IPS DF 6.9 (cell line): ENCODE measurements around the gene PRKN.

ENCODE experiments used
- DNase-seq: peaks from one replicate; pipeline ENCODE4 v3.0.0-alpha.2; 2013; ENCODE audit warnings: low read depth, low spot score
- H3K27ac ChIP-seq: one replicate; pipeline ENCODE4 v1.5.1; 2013; ENCODE audit warnings: low read length, control low read depth
- H3K27me3 ChIP-seq: 2 replicates; pipeline ENCODE4 v1.6.1; 2013; ENCODE audit warnings: mild to moderate bottlenecking, low read length; ENCODE audit not compliant: control insufficient read depth, insufficient read depth
- H3K36me3 ChIP-seq: 2 replicates; pipeline ENCODE4 v1.6.1; 2013; ENCODE audit warnings: low read length; ENCODE audit not compliant: control insufficient read depth, insufficient read depth
- H3K4me1 ChIP-seq: 2 replicates; pipeline ENCODE4 v1.6.1; 2013; ENCODE audit warnings: low read length; ENCODE audit not compliant: control insufficient read depth, insufficient read depth
- H3K4me3 ChIP-seq: 2 replicates; pipeline ENCODE4 v1.5.1; 2013; ENCODE audit warnings: mild to moderate bottlenecking, low read length
- H3K9me3 ChIP-seq: 2 replicates; pipeline ENCODE4 v1.6.1; 2013; ENCODE audit warnings: low read length, inconsistent platforms; ENCODE audit not compliant: control insufficient read depth, insufficient read depth
- WGBS: extraction: QIAGEN DNeasy Blood & Tissue Kit; methylation state at CpG from one replicate; pipeline ENCODE4 v1.1.7; 2013; ENCODE audit warnings: mixed read lengths, missing lambda C conversion rate; ENCODE audit not compliant: insufficient read length, insufficient coverage; 5-methylcytosine and 5-hydroxymethylcytosine counted together

PRKN gene

DNA sequence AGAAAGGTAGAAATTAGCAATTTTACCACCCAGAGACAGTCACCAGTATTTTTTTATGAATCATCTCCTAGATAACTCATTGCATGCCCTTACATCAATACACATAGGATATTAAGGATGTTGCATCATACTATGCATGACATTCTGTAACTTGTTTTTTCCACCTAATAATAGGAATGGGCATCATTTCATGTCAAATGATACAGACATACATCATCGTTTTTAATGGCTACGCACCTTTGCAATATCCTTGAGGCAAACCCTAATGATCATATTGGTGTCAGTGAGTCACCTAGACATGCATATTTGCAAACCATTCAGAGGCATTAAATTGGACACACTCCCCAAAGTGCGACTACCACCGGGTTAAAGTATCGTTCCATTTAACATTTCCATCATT, 1144.0 kb downstream of the PRKN start:
- Histone ChIP-seq H3K27me3 (no peaks in the 10 kb centered on the region), H3K27ac (no peak overlapping the region), H3K9me3 (no peaks in the 10 kb centered on the region), H3K4me1 (no peaks in the 10 kb centered on the region), H3K4me3 (no peak overlapping the region), H3K36me3 (no peaks in the 10 kb centered on the region)
- WGBS: no CpG with 5 or more reads among the region's 5 CpGs
- DNase-seq: no peak

DNA sequence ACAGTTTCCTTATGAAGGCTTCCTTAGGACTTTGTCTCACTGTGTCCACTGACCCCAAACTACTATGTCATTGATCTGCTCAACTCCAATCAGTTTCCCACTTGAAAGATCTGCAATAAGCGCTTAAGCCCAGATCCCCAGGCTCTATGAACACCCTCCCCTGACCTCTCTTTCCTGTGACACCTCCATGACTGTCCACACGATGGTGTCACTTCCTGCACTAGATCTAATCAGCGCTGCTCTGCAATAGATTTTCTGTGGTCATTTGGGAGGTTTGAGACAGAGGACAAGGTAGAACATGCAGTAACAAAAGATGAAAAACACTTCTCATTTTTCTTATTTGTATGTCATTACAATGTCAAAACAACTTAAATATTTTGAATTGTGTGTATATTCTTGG, 1149.1 kb downstream of the PRKN start:
- WGBS: no CpG with 5 or more reads among the region's 3 CpGs
- Histone ChIP-seq H3K4me3 (no peak overlapping the region), H3K27me3 (no peaks in the 10 kb centered on the region), H3K4me1 (no peaks in the 10 kb centered on the region), H3K36me3 (no peaks in the 10 kb centered on the region), H3K9me3 (no peaks in the 10 kb centered on the region), H3K27ac (no peak overlapping the region)
- DNase-seq: no peak

DNA sequence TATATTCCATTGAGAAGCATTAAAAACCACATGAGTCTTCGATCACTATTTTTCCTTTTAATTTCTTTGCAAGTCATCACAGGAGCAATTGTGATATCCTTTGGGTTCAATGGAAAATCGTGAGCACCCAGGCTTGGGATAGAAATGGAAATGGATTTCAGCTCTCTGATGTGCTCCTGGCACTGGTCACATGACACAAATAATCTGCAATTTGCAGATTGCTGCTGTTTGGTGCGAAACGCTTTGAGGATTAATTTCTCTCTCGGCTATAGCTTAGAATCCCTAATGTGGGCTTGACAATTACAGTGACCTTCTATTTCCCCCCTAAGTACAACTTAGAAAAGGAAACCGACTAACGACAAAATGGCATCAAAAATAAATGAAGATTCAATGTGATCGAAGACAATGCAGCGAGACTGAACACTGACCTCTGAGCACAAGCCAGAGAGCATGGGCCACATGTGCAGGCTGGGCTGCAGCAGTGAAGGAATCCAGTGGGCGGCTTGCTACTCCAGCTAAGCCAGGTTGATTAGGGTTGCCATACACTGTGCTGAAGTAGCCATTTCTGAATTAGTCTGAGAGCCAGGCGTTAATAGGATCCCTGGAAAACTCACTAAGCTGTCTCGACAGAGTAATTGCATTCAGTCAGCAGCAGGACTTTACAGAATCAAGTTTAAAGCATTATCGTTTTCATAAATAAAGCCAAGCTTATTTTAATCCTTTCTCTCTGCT, 1151.9 kb downstream of the PRKN start:
- H3K4me3 ChIP-seq: no peak overlapping the region
- H3K9me3 ChIP-seq: no peaks in the 10 kb centered on the region
- H3K27ac ChIP-seq: no peak overlapping the region
- no peaks in the 10 kb centered on the region for H3K36me3 ChIP-seq
- no peaks in the 10 kb centered on the region for H3K4me1 ChIP-seq
- no peak for DNase-seq
- H3K27me3 ChIP-seq: no peaks in the 10 kb centered on the region
- WGBS: no CpG with 5 or more reads among the region's 13 CpGs

DNA sequence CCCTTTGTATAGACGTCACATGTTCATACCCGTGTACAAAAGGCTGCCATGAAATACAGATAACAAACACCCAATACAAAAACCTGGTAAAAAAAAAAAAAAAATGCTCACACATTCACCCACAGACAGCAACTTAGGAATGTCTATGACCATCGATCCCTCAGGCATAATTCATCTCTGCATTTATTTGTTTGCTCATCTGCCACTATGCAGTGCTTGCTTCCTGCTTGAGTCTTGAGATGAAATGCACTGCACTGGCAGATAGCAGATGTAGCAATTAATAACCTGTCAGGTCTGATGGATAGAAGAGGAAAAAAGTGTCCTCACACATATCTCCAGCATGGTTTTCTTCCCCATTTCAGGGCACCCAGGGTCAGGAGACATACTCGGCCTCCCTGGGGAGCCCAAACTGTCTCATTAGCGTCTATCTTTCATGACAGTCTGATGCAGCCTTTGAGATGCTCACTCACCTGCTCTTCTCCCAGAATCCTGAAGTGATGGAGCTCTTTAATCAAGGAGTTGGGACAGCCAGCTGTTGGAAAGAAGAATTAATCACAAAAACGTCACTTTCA, 1158.6 kb downstream of the PRKN start:
- no peak for DNase-seq
- no peak overlapping the region for H3K4me3 ChIP-seq
- H3K27ac ChIP-seq: no peak overlapping the region
- WGBS: no CpG with 5 or more reads among the region's 6 CpGs
- H3K4me1 ChIP-seq: no peaks in the 10 kb centered on the region
- H3K9me3 ChIP-seq: no peaks in the 10 kb centered on the region
- H3K27me3 ChIP-seq: no peaks in the 10 kb centered on the region
- no peaks in the 10 kb centered on the region for H3K36me3 ChIP-seq

DNA sequence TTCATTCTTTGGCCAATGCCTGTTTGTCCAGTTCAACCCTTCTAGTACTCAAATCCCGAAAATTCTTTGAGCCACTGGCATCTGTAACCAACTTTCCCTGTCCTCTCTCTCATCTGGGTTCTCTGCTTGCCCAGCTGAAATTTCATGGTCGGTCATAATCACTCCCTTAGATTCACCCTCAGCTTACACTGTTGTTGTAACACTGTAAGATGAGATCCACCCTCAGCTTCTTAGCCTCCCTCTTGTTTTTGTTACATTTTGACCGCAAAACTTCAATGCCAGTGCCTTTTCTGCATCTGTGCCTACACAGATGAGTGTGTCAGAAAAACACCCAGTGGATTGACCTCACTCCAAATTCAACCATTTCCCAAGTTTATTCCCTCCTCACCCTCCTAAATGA, 1162.6 kb downstream of the PRKN start:
- no peaks in the 10 kb centered on the region for H3K36me3 ChIP-seq
- no peaks in the 10 kb centered on the region for H3K27me3 ChIP-seq
- H3K27ac ChIP-seq: no peak overlapping the region
- H3K4me3 ChIP-seq: no peak overlapping the region
- H3K9me3 ChIP-seq: no peaks in the 10 kb centered on the region
- no CpG with 5 or more reads among the region's 3 CpGs for WGBS
- no peak for DNase-seq
- H3K4me1 ChIP-seq: no peaks in the 10 kb centered on the region

DNA sequence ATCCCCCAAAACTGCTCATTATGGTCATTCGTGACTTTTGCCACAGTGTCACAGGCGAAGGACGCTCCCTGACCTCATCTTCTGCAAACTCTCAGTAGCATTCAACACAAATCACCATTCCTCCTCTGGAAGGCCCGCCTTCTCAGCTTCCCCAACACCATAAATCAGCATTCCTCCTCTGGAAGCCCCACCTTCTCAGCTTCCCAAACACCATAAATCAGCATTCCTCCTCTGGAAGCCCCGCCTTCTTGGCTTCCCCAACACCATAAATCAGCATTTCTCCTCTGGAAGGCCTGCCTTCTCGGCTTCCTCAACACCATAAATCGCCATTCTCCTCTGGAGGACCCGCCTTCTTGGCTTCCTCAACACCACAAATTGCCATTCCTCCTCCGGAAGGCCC, 1165.7 kb downstream of the PRKN start:
- no peak for DNase-seq
- no peaks in the 10 kb centered on the region for H3K4me1 ChIP-seq
- no peak overlapping the region for H3K4me3 ChIP-seq
- H3K9me3 ChIP-seq: no peaks in the 10 kb centered on the region
- no peak overlapping the region for H3K27ac ChIP-seq
- WGBS: no CpG with 5 or more reads among the region's 9 CpGs
- H3K36me3 ChIP-seq: no peaks in the 10 kb centered on the region
- no peaks in the 10 kb centered on the region for H3K27me3 ChIP-seq

DNA sequence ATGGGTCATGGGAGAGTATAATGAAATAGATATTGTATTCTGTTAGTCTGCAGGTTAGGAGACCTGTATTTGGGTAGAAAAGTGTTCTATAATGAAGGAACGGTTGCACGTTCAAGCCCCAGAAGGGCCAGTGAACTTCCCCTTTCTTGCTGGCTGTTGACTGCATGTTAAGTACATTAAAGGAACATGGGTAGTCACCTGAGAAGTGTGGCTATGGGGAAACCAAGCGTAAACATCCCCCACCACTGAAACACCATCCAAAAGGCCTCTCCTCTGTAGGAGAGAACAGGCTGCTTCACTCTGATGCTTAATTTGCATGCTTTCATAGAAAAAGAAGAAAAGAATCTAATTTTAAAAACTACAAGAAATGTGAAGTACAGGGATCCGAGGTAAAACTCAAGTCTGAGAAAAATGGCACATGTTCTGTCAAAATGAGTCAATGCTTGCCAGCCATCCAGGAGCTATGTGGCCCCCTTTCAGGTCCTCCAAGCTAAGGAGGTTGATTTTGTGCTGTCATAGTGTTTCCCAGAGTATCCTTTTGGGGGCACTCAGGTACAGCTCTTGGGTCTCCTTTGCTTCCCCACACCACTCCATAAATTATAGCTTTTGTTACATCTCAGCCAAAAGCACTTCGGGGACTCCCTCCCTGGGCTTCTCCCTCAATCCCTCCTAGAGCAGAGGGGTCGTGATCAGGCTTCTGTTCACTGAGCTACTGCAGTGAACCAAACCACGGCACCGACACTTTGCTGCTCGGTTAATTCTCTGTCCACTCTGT, 1170.0 kb downstream of the PRKN start:
- H3K4me1 ChIP-seq: no peaks in the 10 kb centered on the region
- H3K27me3 ChIP-seq: no peaks in the 10 kb centered on the region
- no CpG with 5 or more reads among the region's 9 CpGs for WGBS
- no peak for DNase-seq
- no peaks in the 10 kb centered on the region for H3K9me3 ChIP-seq
- no peaks in the 10 kb centered on the region for H3K36me3 ChIP-seq
- no peak overlapping the region for H3K4me3 ChIP-seq
- H3K27ac ChIP-seq: no peak overlapping the region

DNA sequence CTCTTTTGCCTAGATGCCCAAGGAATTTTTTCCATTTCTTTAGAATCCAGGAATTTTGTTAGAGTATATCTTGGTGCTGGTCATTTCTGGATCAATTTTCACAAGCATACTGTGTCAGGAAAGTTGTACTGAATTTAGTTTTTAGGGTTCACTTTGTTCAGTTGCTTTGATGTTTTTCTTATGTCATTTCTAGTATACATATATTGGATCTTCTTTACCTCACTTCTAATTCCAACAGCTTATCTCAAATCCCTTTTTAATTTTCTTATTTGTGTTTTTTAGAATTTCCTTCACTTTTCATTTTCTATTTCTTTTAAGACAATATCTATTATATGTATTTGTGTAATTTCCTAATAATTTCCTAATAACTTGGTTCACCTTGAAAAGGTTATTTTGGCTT, 1172.7 kb downstream of the PRKN start:
- Histone ChIP-seq H3K27me3 (no peaks in the 10 kb centered on the region), H3K4me3 (no peak overlapping the region), H3K36me3 (no peaks in the 10 kb centered on the region), H3K9me3 (no peaks in the 10 kb centered on the region), H3K4me1 (no peaks in the 10 kb centered on the region), H3K27ac (no peak overlapping the region)
- no peak for DNase-seq

DNA sequence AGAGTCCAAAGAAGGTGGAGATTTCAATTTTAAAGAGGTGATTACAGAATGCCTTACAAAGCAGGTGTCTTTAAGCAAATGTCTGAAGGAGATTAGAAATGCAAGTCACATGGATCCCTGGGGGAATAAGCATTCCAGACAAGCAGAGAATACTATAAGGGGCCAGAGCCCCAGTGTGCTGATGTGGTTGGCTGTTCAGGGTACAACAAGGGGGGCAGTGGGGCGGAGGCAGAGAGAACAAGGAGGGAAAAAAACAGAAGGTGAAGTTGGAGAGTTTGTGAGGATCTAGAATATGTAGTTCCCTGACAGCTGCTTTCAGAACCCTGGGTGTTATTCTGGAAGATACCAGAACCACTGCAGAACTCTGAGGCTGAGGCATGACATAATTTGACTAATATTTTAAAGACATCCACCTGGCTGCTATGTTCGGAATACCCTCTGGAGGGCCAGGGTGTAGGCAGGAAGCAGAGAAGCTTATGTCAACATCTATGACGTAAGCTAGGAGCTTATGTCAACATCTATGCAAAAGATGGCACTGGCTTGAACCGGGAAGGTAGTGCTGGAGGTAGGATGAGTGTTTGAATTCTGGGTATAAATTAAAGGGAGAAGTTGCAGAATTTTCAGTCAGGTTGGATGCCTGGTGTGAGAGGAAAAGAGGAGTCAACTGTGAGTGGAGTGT, 1177.5 kb downstream of the PRKN start:
- H3K4me1 ChIP-seq: no peaks in the 10 kb centered on the region
- H3K36me3 ChIP-seq: no peaks in the 10 kb centered on the region
- no peak overlapping the region for H3K27ac ChIP-seq
- no peak for DNase-seq
- no peak overlapping the region for H3K4me3 ChIP-seq
- no peaks in the 10 kb centered on the region for H3K9me3 ChIP-seq
- no peaks in the 10 kb centered on the region for H3K27me3 ChIP-seq
- no CpG with 5 or more reads among the region's 4 CpGs for WGBS

DNA sequence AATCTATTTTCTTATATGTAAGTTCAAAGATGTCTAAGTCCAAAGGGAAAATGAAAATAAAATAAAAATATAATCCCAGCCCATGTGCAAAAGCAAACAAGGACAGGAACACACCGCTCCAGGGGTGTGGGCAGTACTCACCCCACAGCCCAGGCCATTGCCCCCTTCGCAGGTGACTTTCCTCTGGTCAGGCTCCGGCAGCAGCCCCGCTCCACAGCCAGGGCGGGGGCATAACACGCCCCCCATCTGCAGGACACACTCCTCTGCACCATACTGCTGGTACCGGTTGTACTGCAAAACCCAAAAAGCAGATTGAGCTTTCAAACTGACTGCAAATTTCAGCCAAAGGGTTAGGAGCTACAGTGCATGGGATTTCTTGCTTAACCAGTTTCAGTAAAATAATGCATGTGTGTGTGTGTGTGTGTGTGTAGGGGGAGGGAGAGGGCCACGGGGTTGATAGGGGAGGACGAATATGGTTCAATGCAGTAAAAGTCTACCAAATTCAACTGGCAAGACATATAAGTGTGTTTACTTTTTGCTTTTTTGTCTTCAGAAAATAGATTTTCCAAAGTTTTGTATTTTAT, 1178.8 kb downstream of the PRKN start:
- DNase-seq: no peak
- Histone ChIP-seq H3K4me1 (no peaks in the 10 kb centered on the region), H3K9me3 (no peaks in the 10 kb centered on the region), H3K4me3 (no peak overlapping the region), H3K36me3 (no peaks in the 10 kb centered on the region), H3K27me3 (no peaks in the 10 kb centered on the region), H3K27ac (no peak overlapping the region)
- WGBS: no CpG with 5 or more reads among the region's 9 CpGs
